ENCODE data around the gene APOBEC3C. TPM values are rescaled to one million over a fixed set of nuclear protein-coding genes. Genes with fewer than 3 reads are reported as not detected.

APOBEC3C gene
- total RNA-seq, 1 donor, result 18.9 TPM

DNA sequence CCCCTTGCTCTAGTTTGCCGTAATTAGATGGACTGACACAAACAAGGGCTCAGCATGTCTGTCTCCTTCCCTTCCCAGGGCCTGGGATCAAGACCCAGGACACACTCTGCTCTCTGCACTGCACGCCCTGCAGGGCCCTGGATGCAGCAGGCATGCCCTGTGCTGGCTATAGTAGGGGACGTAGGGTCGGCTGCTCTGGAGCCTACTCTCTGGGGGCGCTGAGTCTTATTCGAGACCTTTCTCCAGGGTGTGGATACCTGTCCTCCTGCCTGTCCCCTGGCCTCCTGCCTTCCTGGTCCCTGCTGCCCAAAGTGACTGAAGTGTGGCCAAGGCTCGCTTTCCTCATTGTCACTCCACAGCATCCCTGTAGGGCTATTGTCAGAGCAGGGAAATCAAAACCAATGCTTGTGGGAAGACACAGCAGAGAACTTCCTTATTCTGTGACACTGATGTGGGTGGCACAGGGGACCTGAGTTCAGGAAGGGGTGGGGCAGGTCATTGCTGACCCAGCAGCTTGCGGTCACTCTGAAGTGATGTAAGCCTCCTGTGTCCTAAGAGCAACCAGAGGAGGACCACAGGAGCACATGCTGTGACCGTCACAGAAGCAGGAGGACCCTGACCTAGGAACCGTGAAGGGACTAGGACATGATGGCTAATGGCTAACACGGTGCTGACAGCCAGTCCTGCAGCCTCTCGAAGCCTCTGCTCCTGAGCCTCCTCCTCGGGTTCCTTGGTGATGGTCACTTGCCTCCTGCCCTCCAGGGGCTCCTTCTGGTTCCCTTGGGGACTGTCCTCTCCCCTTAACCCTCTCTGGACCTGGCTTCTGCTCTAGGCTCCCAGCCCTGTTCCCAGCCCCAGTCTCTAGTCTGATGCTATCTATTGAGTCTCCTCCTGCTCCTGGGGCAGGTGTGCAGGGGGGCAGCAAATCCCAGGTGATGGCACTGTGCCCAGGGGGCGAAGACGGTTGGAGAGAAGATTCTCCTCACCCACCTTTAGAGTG lies 46.3 kb upstream of the APOBEC3C start:
- no peak overlapping the region for H3K4me3 ChIP-seq (ENCODE audit: low read depth, low read length)
- DNase-seq (ENCODE audit: low read depth), result no peak
- no peak for TF ChIP-seq CTCF (IDR thresholded peaks at IDR 0.05; ENCODE audit: insufficient read depth, low read length)

- no peak for TF ChIP-seq CTCF (IDR thresholded peaks at IDR 0.05; ENCODE audit: insufficient read depth, low read length)
- no peak for DNase-seq (ENCODE audit: low read depth)
- H3K4me3 ChIP-seq (ENCODE audit: low read depth, low read length), result no peak overlapping the region
These were observed 45.3 kb upstream of the APOBEC3C start for GRCh38 chr22:38968801-38969200.

DNA sequence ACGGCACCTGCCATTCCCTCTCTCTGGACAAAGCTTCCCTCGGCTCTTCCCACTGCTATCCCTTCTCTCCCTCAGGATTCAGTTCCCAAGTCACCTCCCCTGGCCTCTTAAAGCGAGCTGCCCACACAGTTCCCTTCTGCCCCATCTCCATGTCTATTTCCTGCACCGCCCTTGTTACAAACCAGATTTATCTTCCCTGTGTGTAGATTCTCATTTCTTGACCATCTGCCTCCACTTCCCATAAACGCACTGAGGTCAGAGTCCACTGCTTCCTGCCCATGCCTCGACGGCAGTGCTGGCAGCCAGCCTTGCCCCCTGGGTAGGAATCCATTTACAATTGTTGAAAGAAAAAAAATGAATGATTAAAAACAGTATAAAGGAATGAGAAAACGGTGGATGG lies 43.5 kb upstream of the APOBEC3C start:
- no peak for DNase-seq (ENCODE audit: low read depth)
- no peak overlapping the region for H3K4me3 ChIP-seq (ENCODE audit: low read depth, low read length)
- TF ChIP-seq CTCF (IDR thresholded peaks at IDR 0.05; ENCODE audit: insufficient read depth, low read length), result no peak

GRCh38 chr22:38971202-38971601 lies 42.9 kb upstream of the APOBEC3C start:
- DNase-seq (ENCODE audit: low read depth), result no peak
- no peak for TF ChIP-seq CTCF (IDR thresholded peaks at IDR 0.05; ENCODE audit: insufficient read depth, low read length)
- H3K4me3 ChIP-seq (ENCODE audit: low read depth, low read length), result no peak overlapping the region

- no peak for DNase-seq (ENCODE audit: low read depth)
- no peak for TF ChIP-seq CTCF (IDR thresholded peaks at IDR 0.05; ENCODE audit: insufficient read depth, low read length)
- H3K4me3 ChIP-seq (ENCODE audit: low read depth, low read length), result no peak overlapping the region
These were observed 42.3 kb upstream of the APOBEC3C start for GRCh38 chr22:38971791-38972190.

- no peak for DNase-seq (ENCODE audit: low read depth)
- no peak for TF ChIP-seq CTCF (IDR thresholded peaks at IDR 0.05; ENCODE audit: insufficient read depth, low read length)
- H3K4me3 ChIP-seq (ENCODE audit: low read depth, low read length), result no peak overlapping the region
These were observed 41.5 kb upstream of the APOBEC3C start for GRCh38 chr22:38972558-38972957.

Data from fibroblast of the aortic adventitia (primary cell).